ENCODE results near the gene SPR.

SPR gene

GRCh38 chr2:72886505-72887031, 640 bp upstream of the SPR start:
- Histone ChIP-seq H4K91ac (ENCODE audit: low read length) (no peak overlapping the region), H3K27ac (ENCODE audit: low read length, poor library complexity, severe bottlenecking) (no peak overlapping the region), H3K14ac (ENCODE audit: low read length in 2 of 2) (peak overlapping the region in 1 of 2 experiments; percentile 55), H2AK5ac (ENCODE audit: low read length, severe bottlenecking) (no peak overlapping the region), H3K9ac (ENCODE audit: low read length) (peak overlapping the region; percentile 86), H2BK15ac (ENCODE audit: low read depth, poor library complexity, severe bottlenecking) (no peak overlapping the region), H3K4me1 (ENCODE audit: control insufficient read depth, insufficient read depth, low read depth, low read length) (peaks cover 12% of the 10 kb centered on the region), H3K23ac (ENCODE audit: low read length in 2 of 2) (no peak overlapping the region), H3K4me3 (ENCODE audit: insufficient read depth in 1 of 2, low read depth in 1 of 2, low read length in 2 of 2) (peak overlapping the region; percentile 79 to 81), H3K9me3 (ENCODE audit: control insufficient read depth, low read length) (no peaks in the 10 kb centered on the region), H3K18ac (ENCODE audit: low read depth in 1 of 2, low read length in 2 of 2) (no peak overlapping the region), H3K36me3 (ENCODE audit: control insufficient read depth in 1 of 2, insufficient read depth in 2 of 2, low read depth in 1 of 2, low read length in 2 of 2) (peaks cover 5 to 15% of the 10 kb centered on the region in 2 experiments), H3K4me2 (ENCODE audit: low read length, poor library complexity, severe bottlenecking) (peak overlapping the region; percentile 96), H2AFZ (ENCODE audit: low read depth, low read length) (peak overlapping the region; percentile 43), H2BK12ac (ENCODE audit: low read length in 2 of 2) (no peak overlapping the region), H3K79me1 (replicated peaks; ENCODE audit: low read length, poor library complexity, severe bottlenecking) (peaks cover 10% of the 10 kb centered on the region), H4K8ac (ENCODE audit: low read length) (no peak overlapping the region), H3K27me3 (ENCODE audit: control insufficient read depth in 1 of 2, insufficient read depth in 1 of 2, low read length in 2 of 2) (peaks cover 3 to 7% of the 10 kb centered on the region in 2 experiments), H2BK120ac (ENCODE audit: low read depth, low read length) (no peak overlapping the region), H2BK5ac (ENCODE audit: low read depth, low read length, poor library complexity, severe bottlenecking) (no peak overlapping the region), H3K4ac (ENCODE audit: low read depth in 1 of 2, low read length in 2 of 2) (no peak overlapping the region)
- DNase-seq: no peak
- WGBS: 52% methylated on average over 7 of the region's 7 CpGs

- peak overlapping the region; percentile 98 for H2AFZ ChIP-seq (ENCODE audit: low read depth, low read length)
- peak overlapping the region in 1 of 2 experiments; percentile 6 for H3K4ac ChIP-seq (ENCODE audit: low read depth in 1 of 2, low read length in 2 of 2)
- H3K23ac ChIP-seq (ENCODE audit: low read length in 2 of 2): no peak overlapping the region
- peak; percentile 92 for DNase-seq
- H3K4me3 ChIP-seq (ENCODE audit: insufficient read depth in 1 of 2, low read depth in 1 of 2, low read length in 2 of 2): peak overlapping the region; percentile 79 to 81
- H3K9ac ChIP-seq (ENCODE audit: low read length): peak overlapping the region; percentile 86
- no peak overlapping the region for H2BK15ac ChIP-seq (ENCODE audit: low read depth, poor library complexity, severe bottlenecking)
- no peak overlapping the region for H2BK12ac ChIP-seq (ENCODE audit: low read length in 2 of 2)
- peaks cover 12% of the 10 kb centered on the region for H3K4me1 ChIP-seq (ENCODE audit: control insufficient read depth, insufficient read depth, low read depth, low read length)
- H4K8ac ChIP-seq (ENCODE audit: low read length): peak overlapping the region; percentile 90
- peaks cover 15 to 23% of the 10 kb centered on the region in 2 experiments for H3K36me3 ChIP-seq (ENCODE audit: control insufficient read depth in 1 of 2, insufficient read depth in 2 of 2, low read depth in 1 of 2, low read length in 2 of 2)
- H3K27me3 ChIP-seq (ENCODE audit: control insufficient read depth in 1 of 2, insufficient read depth in 1 of 2, low read length in 2 of 2): peaks cover 3 to 4% of the 10 kb centered on the region in 2 experiments
- H3K4me2 ChIP-seq (ENCODE audit: low read length, poor library complexity, severe bottlenecking): peak overlapping the region; percentile 96
- no peak overlapping the region for H2AK5ac ChIP-seq (ENCODE audit: low read length, severe bottlenecking)
- peak overlapping the region in 1 of 2 experiments; percentile 37 for H3K14ac ChIP-seq (ENCODE audit: low read length in 2 of 2)
- H2BK5ac ChIP-seq (ENCODE audit: low read depth, low read length, poor library complexity, severe bottlenecking): no peak overlapping the region
- H3K27ac ChIP-seq (ENCODE audit: low read length, poor library complexity, severe bottlenecking): peak overlapping the region; percentile 70
- H3K18ac ChIP-seq (ENCODE audit: low read depth in 1 of 2, low read length in 2 of 2): peak overlapping the region; percentile 8 to 81
- H3K9me3 ChIP-seq (ENCODE audit: control insufficient read depth, low read length): no peaks in the 10 kb centered on the region
- peaks cover 10% of the 10 kb centered on the region for H3K79me1 ChIP-seq (replicated peaks; ENCODE audit: low read length, poor library complexity, severe bottlenecking)
- WGBS: 12% methylated on average over 21 of the region's 21 CpGs
- H4K91ac ChIP-seq (ENCODE audit: low read length): no peak overlapping the region
- peak overlapping the region; percentile 74 for H2BK120ac ChIP-seq (ENCODE audit: low read depth, low read length)
Measured at GRCh38 chr2:72887740-72888437, 681 bp downstream of the SPR start.

- WGBS: 85% methylated on average over 6 of the region's 11 CpGs
- H2AFZ ChIP-seq (ENCODE audit: low read depth, low read length): no peak overlapping the region
- H3K4ac ChIP-seq (ENCODE audit: low read depth in 1 of 2, low read length in 2 of 2): no peak overlapping the region
- peaks cover 15 to 23% of the 10 kb centered on the region in 2 experiments for H3K36me3 ChIP-seq (ENCODE audit: control insufficient read depth in 1 of 2, insufficient read depth in 2 of 2, low read depth in 1 of 2, low read length in 2 of 2)
- H2BK12ac ChIP-seq (ENCODE audit: low read length in 2 of 2): no peak overlapping the region
- no peaks in the 10 kb centered on the region for H3K9me3 ChIP-seq (ENCODE audit: control insufficient read depth, low read length)
- H3K18ac ChIP-seq (ENCODE audit: low read depth in 1 of 2, low read length in 2 of 2): no peak overlapping the region
- H3K4me2 ChIP-seq (ENCODE audit: low read length, poor library complexity, severe bottlenecking): no peak overlapping the region
- H3K4me1 ChIP-seq (ENCODE audit: control insufficient read depth, insufficient read depth, low read depth, low read length): peaks cover 12% of the 10 kb centered on the region
- H3K79me1 ChIP-seq (replicated peaks; ENCODE audit: low read length, poor library complexity, severe bottlenecking): peaks cover 10% of the 10 kb centered on the region
- no peak for DNase-seq
- no peak overlapping the region for H3K23ac ChIP-seq (ENCODE audit: low read length in 2 of 2)
- no peak overlapping the region for H2BK120ac ChIP-seq (ENCODE audit: low read depth, low read length)
- no peak overlapping the region for H2BK15ac ChIP-seq (ENCODE audit: low read depth, poor library complexity, severe bottlenecking)
- H3K14ac ChIP-seq (ENCODE audit: low read length in 2 of 2): peak overlapping the region in 1 of 2 experiments; percentile 37
- peaks cover 3 to 4% of the 10 kb centered on the region in 2 experiments for H3K27me3 ChIP-seq (ENCODE audit: control insufficient read depth in 1 of 2, insufficient read depth in 1 of 2, low read length in 2 of 2)
- no peak overlapping the region for H2BK5ac ChIP-seq (ENCODE audit: low read depth, low read length, poor library complexity, severe bottlenecking)
- H4K91ac ChIP-seq (ENCODE audit: low read length): no peak overlapping the region
- H3K27ac ChIP-seq (ENCODE audit: low read length, poor library complexity, severe bottlenecking): no peak overlapping the region
- peak overlapping the region in 1 of 2 experiments; percentile 81 for H3K4me3 ChIP-seq (ENCODE audit: insufficient read depth in 1 of 2, low read depth in 1 of 2, low read length in 2 of 2)
- no peak overlapping the region for H4K8ac ChIP-seq (ENCODE audit: low read length)
- peak overlapping the region; percentile 86 for H3K9ac ChIP-seq (ENCODE audit: low read length)
- H2AK5ac ChIP-seq (ENCODE audit: low read length, severe bottlenecking): no peak overlapping the region
Measured at GRCh38 chr2:72888438-72889202, 1.4 kb downstream of the SPR start.

- no peak overlapping the region for H3K27ac ChIP-seq (ENCODE audit: low read length, poor library complexity, severe bottlenecking)
- H3K23ac ChIP-seq (ENCODE audit: low read length in 2 of 2): no peak overlapping the region
Measured at GRCh38 chr2:72889991-72890390, 2.8 kb downstream of the SPR start.

More at GRCh38 chr2:72889991-72890390, 2.8 kb downstream of the SPR start:
- Histone ChIP-seq H2BK12ac (ENCODE audit: low read length in 2 of 2) (no peak overlapping the region), H4K91ac (ENCODE audit: low read length) (no peak overlapping the region), H3K4me1 (ENCODE audit: control insufficient read depth, insufficient read depth, low read depth, low read length) (peaks cover 21% of the 10 kb centered on the region), H3K27me3 (ENCODE audit: control insufficient read depth in 1 of 2, insufficient read depth in 1 of 2, low read length in 2 of 2) (peaks cover 12 to 13% of the 10 kb centered on the region in 2 experiments), H2BK15ac (ENCODE audit: low read depth, poor library complexity, severe bottlenecking) (no peak overlapping the region), H2AK5ac (ENCODE audit: low read length, severe bottlenecking) (no peak overlapping the region), H3K79me1 (replicated peaks; ENCODE audit: low read length, poor library complexity, severe bottlenecking) (peaks cover 10% of the 10 kb centered on the region), H3K4me3 (ENCODE audit: insufficient read depth in 1 of 2, low read depth in 1 of 2, low read length in 2 of 2) (no peak overlapping the region), H3K9me3 (ENCODE audit: control insufficient read depth, low read length) (no peaks in the 10 kb centered on the region), H2BK120ac (ENCODE audit: low read depth, low read length) (no peak overlapping the region), H2AFZ (ENCODE audit: low read depth, low read length) (no peak overlapping the region), H3K18ac (ENCODE audit: low read depth in 1 of 2, low read length in 2 of 2) (no peak overlapping the region), H3K9ac (ENCODE audit: low read length) (no peak overlapping the region), H3K4ac (ENCODE audit: low read depth in 1 of 2, low read length in 2 of 2) (no peak overlapping the region), H3K14ac (ENCODE audit: low read length in 2 of 2) (no peak overlapping the region), H3K36me3 (ENCODE audit: control insufficient read depth in 1 of 2, insufficient read depth in 2 of 2, low read depth in 1 of 2, low read length in 2 of 2) (peaks cover 15 to 23% of the 10 kb centered on the region in 2 experiments), H2BK5ac (ENCODE audit: low read depth, low read length, poor library complexity, severe bottlenecking) (no peak overlapping the region), H3K4me2 (ENCODE audit: low read length, poor library complexity, severe bottlenecking) (no peak overlapping the region), H4K8ac (ENCODE audit: low read length) (no peak overlapping the region)
- DNase-seq: no peak
- 96% methylated on average over 4 of the region's 4 CpGs for WGBS
